Esophagus squamous epithelium (tissue), 5 donors: Measurements from ENCODE around the gene LPP. TPM values are rescaled to one million over a fixed set of nuclear protein-coding genes. Genes with fewer than 3 reads are reported as not detected.

ENCODE experiments used
- DNase-seq: peaks from one replicate; lab custom pipeline; 2025; lab: John Stamatoyannopoulos, UW
- H3K27ac ChIP-seq, 4 donors: fragments of 200-600 bp; sonication (generic); one replicate each; pipeline ENCODE4 v1.5.1; 2016 to 2019; ENCODE audit warnings: mild to moderate bottlenecking in 1 of 4
- H3K27me3 ChIP-seq, 4 donors: fragments of 200-600 bp; sonication (generic); 1 replicate in 3 of 4; 2 replicates in 1 of 4; pipeline versions ENCODE4 v1.5.1 to v1.6.0; 2017 to 2021; ENCODE audit warnings: antibody characterized with exemption in 1 of 4
- H3K36me3 ChIP-seq, 3 donors: fragments of 200-600 bp; sonication (generic); one replicate each; pipeline ENCODE4 v1.5.1; 2016 to 2019
- H3K4me1 ChIP-seq, 3 donors: fragments of 200-600 bp; sonication (generic); one replicate each; pipeline ENCODE4 v1.5.1; 2017 to 2019
- H3K4me3 ChIP-seq, 4 donors: fragments of 200-600 bp; sonication (generic); 1 replicate in 3 of 4; 2 replicates in 1 of 4; pipeline ENCODE4 v1.5.1; 2016 to 2019; ENCODE audit warnings: mild to moderate bottlenecking in 2 of 4, moderate library complexity in 1 of 4
- H3K9me3 ChIP-seq, 3 donors: fragments of 200-600 bp; sonication (generic); one replicate each; pipeline ENCODE4 v1.5.1; 2016 to 2019
- CTCF ChIP-seq, 6 experiments: fragments of 450-650 bp in 4 of 6; fragments of 200-600 bp in 2 of 6; sonication (generic) in 2 of 6; IDR thresholded peaks; one replicate each; pipeline ENCODE4 v1.5.1; 2016 to 2019; ENCODE audit warnings: antibody characterized with exemption in 6 of 6, mild to moderate bottlenecking in 4 of 6, moderate library complexity in 4 of 6
- POLR2A ChIP-seq, 4 donors: fragments of 450-650 bp; IDR thresholded peaks; one replicate each; pipeline ENCODE4 v1.6.1; 2017; ENCODE audit warnings: antibody characterized with exemption in 4 of 4, mild to moderate bottlenecking in 4 of 4, moderate library complexity in 3 of 4
- WGBS, 2 donors: methylation state at CpG; one replicate each; pipeline ENCODE4 v1.1.5; 2018; 5-methylcytosine and 5-hydroxymethylcytosine counted together
- intact Hi-C: fragments of 100-400 bp; cut with DNase I; formaldehyde crosslinking; loops from one replicate; pipeline ENCODE4 v1.15.0; 2022
- total RNA-seq, 4 donors: library from RNA; depleted of rRNA; stranded (reverse); fragments of >200 nt; gene quantifications; one replicate each; pipeline ENCODE4 v1.1.0, GENCODE V29; 2016
- donor health status: DM: yes; HTN: yes; CAD: no.

LPP gene
- total RNA-seq, 4 donors from 2014 or later, result 41.4 to 369 (median 97.3) TPM

DNA sequence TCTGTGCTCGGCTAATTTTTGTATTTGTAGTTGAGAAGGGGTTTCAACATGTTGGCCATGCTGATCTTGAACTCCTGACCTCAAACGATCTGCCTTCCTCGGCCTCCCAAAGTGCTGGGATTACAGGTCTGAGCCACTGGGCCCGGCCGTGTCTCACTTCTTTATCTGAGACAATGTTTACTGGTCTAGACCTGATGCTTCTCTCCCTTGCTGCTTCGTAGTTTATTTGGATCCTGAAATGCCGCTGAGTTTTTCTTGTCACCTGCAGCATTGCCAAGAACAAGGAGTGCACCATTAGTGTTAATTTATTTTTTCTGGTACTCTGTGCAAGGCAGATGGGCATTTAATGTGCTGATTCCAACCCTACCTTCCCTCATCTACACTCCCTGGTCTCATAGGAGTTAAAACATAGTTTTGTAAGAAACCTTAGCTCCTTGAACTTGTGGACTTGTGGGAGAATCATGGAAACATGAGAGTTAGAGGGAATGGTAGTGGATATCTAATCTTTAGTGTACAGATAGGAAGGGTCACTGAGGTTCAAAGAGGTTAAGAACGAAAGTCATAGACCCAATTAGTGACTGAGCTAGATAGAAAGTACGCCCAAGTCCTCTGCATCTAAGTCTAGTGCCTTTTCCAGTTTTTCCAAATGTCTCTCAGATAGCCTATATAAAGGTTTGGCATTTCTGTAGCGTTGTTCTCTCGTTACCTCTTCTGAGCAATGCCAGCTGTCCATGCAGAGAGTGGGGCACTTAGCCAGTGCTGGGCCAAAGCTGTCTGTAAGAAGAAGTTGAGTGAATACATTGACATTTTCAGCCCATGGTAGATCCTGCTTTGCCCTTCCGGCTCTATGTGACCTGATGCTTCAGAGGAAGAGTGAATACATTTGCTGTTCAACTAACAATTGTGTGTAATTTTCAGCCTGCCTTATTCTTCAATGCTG lies 244.1 kb downstream of the LPP start:
- peak overlapping the region in 3 of 4 donors; percentile 2 to 24 (median 22) for H3K4me3 ChIP-seq
- intact Hi-C loops, result no loop called here
- WGBS, 2 donors, result 71 to 87% methylated on average over 11 to 12 of the region's 12 CpGs
- no peaks in the 10 kb centered on the region for H3K9me3 ChIP-seq
- no peak for TF ChIP-seq CTCF (IDR thresholded peaks at IDR 0.05)
- TF ChIP-seq POLR2A (IDR thresholded peaks at IDR 0.05), result no peak
- peak overlapping the region; percentile 11 to 59 (median 28) for H3K27ac ChIP-seq
- H3K4me1 ChIP-seq, result peaks cover 0 to 71% (median 15%) of the 10 kb centered on the region in 3 donors
- no peaks in the 10 kb centered on the region for H3K36me3 ChIP-seq
- no peak for DNase-seq
- H3K27me3 ChIP-seq, result no peaks in the 10 kb centered on the region

DNA sequence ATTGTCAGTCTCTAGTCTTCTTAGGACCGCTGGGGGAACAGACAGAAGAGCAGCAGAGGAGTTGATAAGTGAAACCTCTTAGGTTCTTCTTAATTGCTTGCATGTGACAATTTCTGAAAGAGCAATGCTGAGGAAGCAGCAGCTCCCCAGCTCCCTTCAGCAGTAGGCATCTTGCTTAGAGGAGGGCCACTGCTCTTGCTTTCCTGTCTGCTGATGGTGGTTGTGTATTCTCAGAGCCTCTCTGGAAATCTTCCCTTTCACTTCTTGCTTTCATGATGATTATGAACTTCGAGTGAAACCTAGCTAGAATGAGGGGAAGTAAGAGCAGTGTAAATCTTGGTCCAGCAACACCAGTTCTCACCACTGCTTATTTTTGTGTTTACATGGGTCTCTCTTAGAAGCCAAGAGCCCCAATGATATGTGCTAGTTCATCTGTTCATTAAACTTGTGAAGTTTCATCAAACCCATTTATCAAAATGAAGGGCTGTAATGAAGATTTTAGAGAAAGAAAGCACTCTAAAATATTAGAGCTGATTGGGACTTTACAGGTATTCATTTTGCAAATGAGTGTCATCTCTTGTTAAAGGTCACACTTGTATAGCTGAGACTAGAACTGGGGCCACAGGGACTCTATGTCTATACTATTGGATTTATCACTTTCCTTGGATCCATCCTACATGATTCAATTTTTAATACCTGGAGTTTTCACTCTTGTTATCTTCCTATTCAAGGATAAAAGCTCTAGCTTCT lies 246.7 kb downstream of the LPP start:
- no peak overlapping the region for H3K27ac ChIP-seq
- H3K9me3 ChIP-seq, result no peaks in the 10 kb centered on the region
- H3K27me3 ChIP-seq, result no peaks in the 10 kb centered on the region
- TF ChIP-seq CTCF (IDR thresholded peaks at IDR 0.05), result no peak
- TF ChIP-seq POLR2A (IDR thresholded peaks at IDR 0.05), result no peak
- H3K4me1 ChIP-seq, result peaks cover 0 to 54% (median 15%) of the 10 kb centered on the region in 3 donors
- no peaks in the 10 kb centered on the region for H3K36me3 ChIP-seq
- 73 to 76% methylated on average over 2 of the region's 2 CpGs for WGBS, 2 donors
- no peak overlapping the region for H3K4me3 ChIP-seq
- DNase-seq, result no peak
- intact Hi-C loops, result no loop called here

- TF ChIP-seq POLR2A (IDR thresholded peaks at IDR 0.05) (no peak), CTCF (IDR thresholded peaks at IDR 0.05) (no peak)
- Histone ChIP-seq H3K9me3 (no peaks in the 10 kb centered on the region), H3K27me3 (no peaks in the 10 kb centered on the region), H3K4me3 (no peak overlapping the region), H3K4me1 (peaks cover 0 to 46% (median 14%) of the 10 kb centered on the region in 3 donors), H3K27ac (no peak overlapping the region), H3K36me3 (peaks cover 0 to 6% (median 0%) of the 10 kb centered on the region in 3 donors)
- 74 to 93% methylated on average over 3 of the region's 3 CpGs for WGBS, 2 donors
- no peak for DNase-seq
- intact Hi-C loops, result no loop called here
These were observed 247.5 kb downstream of the LPP start for GRCh38 chr3:188401244-188401993.

DNA sequence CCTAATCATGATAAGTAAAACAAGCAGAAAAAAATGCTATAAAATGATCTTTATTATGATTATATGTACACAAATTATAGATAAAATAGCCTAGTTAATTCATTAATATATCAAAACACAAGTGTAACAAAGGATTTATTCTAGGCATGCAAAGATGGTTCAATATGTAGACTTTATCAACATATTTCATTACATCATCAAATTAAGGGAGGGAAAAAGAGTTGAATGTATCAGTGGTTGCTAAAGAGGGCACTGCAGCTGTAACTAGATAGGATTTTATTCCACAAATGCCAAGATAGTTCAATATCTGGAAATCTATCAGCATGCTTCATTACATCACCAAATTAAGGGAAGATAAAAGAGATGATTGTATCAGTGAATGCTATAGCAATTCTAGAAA lies 248.3 kb downstream of the LPP start:
- peaks cover 0 to 38% (median 6%) of the 10 kb centered on the region in 3 donors for H3K4me1 ChIP-seq
- H3K36me3 ChIP-seq, result peaks cover 0 to 14% (median 0%) of the 10 kb centered on the region in 3 donors
- H3K27me3 ChIP-seq, result no peaks in the 10 kb centered on the region
- no peak for DNase-seq
- no peak for TF ChIP-seq CTCF (IDR thresholded peaks at IDR 0.05)
- no peak for TF ChIP-seq POLR2A (IDR thresholded peaks at IDR 0.05)
- H3K27ac ChIP-seq, result no peak overlapping the region
- no peaks in the 10 kb centered on the region for H3K9me3 ChIP-seq
- no peak overlapping the region for H3K4me3 ChIP-seq
- intact Hi-C loops, result no loop called here
